Stimulated activated CD8-positive, alpha-beta memory T cell treated with anti-CD3 and anti-CD28 coated beads, Interleukin-7, amount 100 ng/mL, for 1 hour (primary cell): ENCODE results near the gene GLE1.
"Not testable (repeated sequence)": the region's sequence is repeated elsewhere in the genome, so short reads cannot be mapped to it uniquely, and the experiment has no call there.

ENCODE experiments used
- DNase-seq, 2 donors: peaks; one replicate each; pipeline ENCODE4 v3.0.0-alpha.2; 2020; ENCODE audit warnings: low read depth in 2 of 2

Gene GLE1

GRCh38 chr9:128495804-128496417 is 8.6 kb upstream of the GLE1 start:
- DNase-seq: no peak

GRCh38 chr9:128497824-128498610 is 6.5 kb upstream of the GLE1 start:
- DNase-seq: no peak

GRCh38 chr9:128498911-128499310 is 5.6 kb upstream of the GLE1 start:
- DNase-seq: no peak

GRCh38 chr9:128499920-128500319 is 4.6 kb upstream of the GLE1 start:
- DNase-seq: no peak

- DNase-seq: not testable (repeated sequence)
Observed at GRCh38 chr9:128503415-128503825, 1.1 kb upstream of the GLE1 start.

- DNase-seq: no peak
Observed at GRCh38 chr9:128503870-128504269, 649 bp upstream of the GLE1 start.

- DNase-seq: no peak
Observed at GRCh38 chr9:128505414-128505765, 871 bp downstream of the GLE1 start.

GRCh38 chr9:128505906-128506305 is 1.4 kb downstream of the GLE1 start:
- DNase-seq: not testable (repeated sequence)

GRCh38 chr9:128512820-128513219 is 8.3 kb downstream of the GLE1 start:
- DNase-seq: no peak

- DNase-seq: no peak
Observed at GRCh38 chr9:128521956-128522355, 17.4 kb downstream of the GLE1 start.

- no peak for DNase-seq
Observed at GRCh38 chr9:128523199-128523925, 18.8 kb downstream of the GLE1 start.

- no peak for DNase-seq
Observed at GRCh38 chr9:128526720-128527119, 22.2 kb downstream of the GLE1 start.

GRCh38 chr9:128528445-128529160 is 24.1 kb downstream of the GLE1 start:
- DNase-seq: no peak

GRCh38 chr9:128529191-128529590 is 24.7 kb downstream of the GLE1 start:
- no peak for DNase-seq

GRCh38 chr9:128532581-128532980 is 28.1 kb downstream of the GLE1 start:
- no peak for DNase-seq

- DNase-seq: no peak
Observed at GRCh38 chr9:128540634-128541360, 36.3 kb downstream of the GLE1 start.

GRCh38 chr9:128546504-128546903 is 42.0 kb downstream of the GLE1 start:
- DNase-seq: no peak

GRCh38 chr9:128548876-128549275 is 44.4 kb downstream of the GLE1 start:
- DNase-seq: no peak

GRCh38 chr9:128550226-128550625 is 45.7 kb downstream of the GLE1 start:
- no peak for DNase-seq

- no peak for DNase-seq
Observed at GRCh38 chr9:128550770-128551656, 46.5 kb downstream of the GLE1 start.
